ENCODE data around the gene EFNA3.

EFNA3 gene

DNA sequence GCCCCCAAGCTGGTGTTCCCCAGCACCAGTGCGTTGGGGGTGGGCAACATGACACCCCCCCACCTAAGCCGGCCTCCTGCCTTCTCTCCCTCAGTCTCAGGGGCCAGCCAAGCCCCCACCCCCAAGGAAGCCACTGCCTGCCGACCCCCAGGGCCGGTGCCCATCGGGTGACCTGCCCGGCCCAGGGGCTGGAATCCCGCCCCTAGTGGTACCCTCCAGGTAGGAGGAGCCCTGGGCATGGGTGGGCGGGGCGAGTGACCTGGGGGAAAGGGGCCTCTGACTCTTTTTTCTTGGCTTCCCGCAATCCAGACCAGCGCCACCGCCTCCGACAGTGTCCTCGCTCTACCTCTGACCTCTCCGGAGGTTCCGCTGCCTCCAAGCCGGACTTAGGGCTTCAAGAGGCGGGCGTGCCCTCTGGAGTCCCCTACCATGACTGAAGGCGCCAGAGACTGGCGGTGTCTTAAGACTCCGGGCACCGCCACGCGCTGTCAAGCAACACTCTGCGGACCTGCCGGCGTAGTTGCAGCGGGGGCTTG lies 16.4 kb upstream of the EFNA3 start:
- CTCF ChIA-PET, result interaction anchor here (0.5 to 10.9 kb wide), 39 partner anchors 8 to 1068 kb away, joined by 3 to 117 read pairs (median 4); partner anchors contain the start of genes ADAM15, EFNA3, KRTCAP2 and PBXIP1
- H3K4me3 ChIP-seq (ENCODE audit: low read depth, low read length), result no peak overlapping the region
- peaks cover 0 to 35% of the 10 kb centered on the region in 2 experiments; a peak in 1 of 3 replicates for H3K36me3 ChIP-seq (ENCODE audit: control insufficient read depth in 2 of 2, insufficient read depth in 1 of 2, low read length in 2 of 2)
- no peaks in the 10 kb centered on the region for H3K9me3 ChIP-seq (ENCODE audit: control insufficient read depth, insufficient read depth, low read depth, low read length)
- TF ChIP-seq GLI4 (tag by site-specific recombination; IDR thresholded peaks at IDR 0.05), result no peak
- no peak for TF ChIP-seq ZNF488 (tag by site-specific recombination; IDR thresholded peaks at IDR 0.05)
- peak; percentile 37; the same call in 1 of the 2 replicates for TF ChIP-seq HIC1 (tag by site-specific recombination; IDR thresholded peaks at IDR 0.05)
- POLR2A ChIA-PET, result interaction anchor here (0.5 to 1.7 kb wide), 7 partner anchors 10 to 135 kb away, joined by 3 to 7 read pairs (median 5); partner anchors contain the start of genes ADAM15, KRTCAP2 and PBXIP1
- no peak overlapping the region for H3K27ac ChIP-seq (ENCODE audit: extremely low read depth, low read depth, low read length)
- no peaks in the 10 kb centered on the region; the same call in none of the 2 replicates for H3K4me1 ChIP-seq (ENCODE audit: control insufficient read depth, insufficient read depth, low read length)

DNA sequence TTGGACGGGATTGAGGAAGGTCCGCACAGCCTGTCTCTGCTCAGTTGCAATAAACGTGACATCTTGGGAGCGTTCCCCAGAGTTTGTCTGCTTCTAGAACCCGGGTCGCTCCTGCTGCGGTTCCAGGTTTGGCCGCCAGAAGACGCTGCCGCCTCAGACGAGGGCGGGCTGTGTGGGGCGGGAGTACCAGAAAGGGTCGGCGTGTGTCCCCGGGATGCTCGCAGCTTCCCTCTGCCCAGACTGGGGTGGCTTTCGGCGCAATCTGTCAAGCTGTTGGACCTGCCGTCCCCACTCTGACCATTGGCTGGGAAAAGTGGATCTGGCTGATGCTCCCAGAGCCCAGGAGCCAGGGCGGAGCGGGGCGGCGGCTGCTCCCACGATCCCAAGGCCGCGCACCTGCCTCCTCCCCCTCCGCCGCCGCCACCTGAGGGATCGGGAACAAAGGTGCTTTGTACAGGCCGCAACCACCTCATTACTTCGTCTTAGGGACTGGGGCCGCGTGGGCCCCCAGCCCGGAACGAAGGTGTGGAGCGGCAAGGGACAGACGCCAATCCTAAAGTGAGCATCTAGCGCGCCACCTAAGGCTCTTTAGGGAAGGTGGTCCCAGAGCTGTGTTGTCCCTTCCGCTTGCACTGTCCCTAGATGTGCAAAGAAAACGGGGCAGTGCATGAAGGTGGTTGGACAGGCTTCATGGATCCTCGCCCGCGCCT lies 15.8 kb upstream of the EFNA3 start:
- H3K36me3 ChIP-seq (ENCODE audit: control insufficient read depth in 2 of 2, insufficient read depth in 1 of 2, low read length in 2 of 2), result peaks cover 0 to 28% of the 10 kb centered on the region in 2 experiments; a peak in 1 of 3 replicates
- ChIA-PET CTCF (interaction anchor here (0.7 to 10.9 kb wide), 8 partner anchors 12 to 105 kb away, joined by 3 to 117 read pairs (median 4); partner anchors contain the start of gene EFNA3), POLR2A (interaction anchor here (0.7 to 1.3 kb wide), 3 partner anchors 12 to 18 kb away, joined by 3 to 7 read pairs (median 5); partner anchors contain the start of genes ADAM15 and EFNA3)
- H3K27ac ChIP-seq (ENCODE audit: extremely low read depth, low read depth, low read length), result no peak overlapping the region
- no peaks in the 10 kb centered on the region; the same call in none of the 2 replicates for H3K4me1 ChIP-seq (ENCODE audit: control insufficient read depth, insufficient read depth, low read length)
- H3K4me3 ChIP-seq (ENCODE audit: low read depth, low read length), result no peak overlapping the region; the same call in 1 of the 2 replicates
- no peaks in the 10 kb centered on the region for H3K9me3 ChIP-seq (ENCODE audit: control insufficient read depth, insufficient read depth, low read depth, low read length)
- TF ChIP-seq KLF1 (tag by site-specific recombination; IDR thresholded peaks at IDR 0.05), result peak; percentile 65; the same call in 1 of the 2 replicates
- no peak for TF ChIP-seq KLF16 (tag by site-specific recombination; IDR thresholded peaks at IDR 0.05)
- TF ChIP-seq CTCF (tag by site-specific recombination; IDR thresholded peaks at IDR 0.05), result peak; percentile 53; the same call in 1 of the 2 replicates
- TF ChIP-seq ZNF626 (tag by site-specific recombination; IDR thresholded peaks at IDR 0.05), result no peak
- TF ChIP-seq, protein P1, sequence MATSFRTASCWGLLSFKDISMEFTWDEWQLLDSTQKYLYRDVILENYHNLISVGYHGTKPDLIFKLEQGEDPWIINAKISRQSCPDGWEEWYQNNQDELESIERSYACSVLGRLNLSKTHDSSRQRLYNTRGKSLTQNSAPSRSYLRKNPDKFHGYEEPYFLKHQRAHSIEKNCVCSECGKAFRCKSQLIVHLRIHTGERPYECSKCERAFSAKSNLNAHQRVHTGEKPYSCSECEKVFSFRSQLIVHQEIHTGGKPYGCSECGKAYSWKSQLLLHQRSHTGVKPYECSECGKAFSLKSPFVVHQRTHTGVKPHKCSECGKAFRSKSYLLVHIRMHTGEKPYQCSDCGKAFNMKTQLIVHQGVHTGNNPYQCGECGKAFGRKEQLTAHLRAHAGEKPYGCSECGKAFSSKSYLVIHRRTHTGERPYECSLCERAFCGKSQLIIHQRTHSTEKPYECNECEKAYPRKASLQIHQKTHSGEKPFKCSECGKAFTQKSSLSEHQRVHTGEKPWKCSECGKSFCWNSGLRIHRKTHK (tag by site-specific recombination; IDR thresholded peaks at IDR 0.05), result no peak
- no peak for TF ChIP-seq ZNF571 (tag by site-specific recombination; IDR thresholded peaks at IDR 0.05)
- TF ChIP-seq ZNF157 (tag by site-specific recombination; IDR thresholded peaks at IDR 0.05), result no peak
- no peak for TF ChIP-seq HOXC10 (CRISPR knock-in tag; IDR thresholded peaks at IDR 0.05)
- TF ChIP-seq ZBTB7A (tag by site-specific recombination; IDR thresholded peaks at IDR 0.05; ENCODE audit: low read depth), result peak; percentile 27; the same call in 1 of the 2 replicates
- TF ChIP-seq IKZF3 (tag by site-specific recombination; IDR thresholded peaks at IDR 0.05), result peak; percentile 53; the same call in 1 of the 2 replicates
- no peak for TF ChIP-seq ZNF19 (tag by site-specific recombination; IDR thresholded peaks at IDR 0.05; ENCODE audit: low read depth)
- TF ChIP-seq MYNN (tag by site-specific recombination; IDR thresholded peaks at IDR 0.05; ENCODE audit: borderline replicate concordance), result no peak
- TF ChIP-seq ZEB2 (tag by site-specific recombination; IDR thresholded peaks at IDR 0.05), result no peak; the same call in 1 of the 2 replicates
- TF ChIP-seq ZNF580 (tag by site-specific recombination; IDR thresholded peaks at IDR 0.05), result no peak
- TF ChIP-seq FEZF1 (tag by site-specific recombination; IDR thresholded peaks at IDR 0.05), result peak; percentile 43
- TF ChIP-seq PRDM4 (tag by site-specific recombination; IDR thresholded peaks at IDR 0.05), result peak; percentile 89
- TF ChIP-seq ZNF654 (tag by site-specific recombination; IDR thresholded peaks at IDR 0.05; ENCODE audit: low read depth), result peak; percentile 65
- peak; percentile 79 for TF ChIP-seq KLF8 (tag by site-specific recombination; IDR thresholded peaks at IDR 0.05)
- 0 out of 2 replicates have a peak, but pooled peaks have one; percentile 7 for TF ChIP-seq ZXDB (tag by site-specific recombination; IDR thresholded peaks at IDR 0.05)

Data from HEK293 (cell line).